Stimulated activated CD4-positive, alpha-beta T cell treated with anti-CD3 and anti-CD28 coated beads, Interleukin-2, amount 100 ng/mL, for 48 hours (primary cell): ENCODE data around the gene DPP8.
A peak's percentile ranks its signal among the peaks of the same experiment; 100 is the strongest.
"Not testable (repeated sequence)": the region's sequence is repeated elsewhere in the genome, so short reads cannot be mapped to it uniquely, and the experiment has no call there.

Experiments used
- DNase-seq, 2 donors: peaks; one replicate each; pipeline ENCODE4 v3.0.0-alpha.2; 2020

Gene DPP8

GRCh38 chr15:65516997-65517865 lies at the start of gene DPP8:
TSS of gene DPP8 (minus strand) at chr15:65517689. CDS start at chr15:65512553, 5,136 bp downstream.
- DNase-seq: peak; percentile 93 to 94

DNA sequence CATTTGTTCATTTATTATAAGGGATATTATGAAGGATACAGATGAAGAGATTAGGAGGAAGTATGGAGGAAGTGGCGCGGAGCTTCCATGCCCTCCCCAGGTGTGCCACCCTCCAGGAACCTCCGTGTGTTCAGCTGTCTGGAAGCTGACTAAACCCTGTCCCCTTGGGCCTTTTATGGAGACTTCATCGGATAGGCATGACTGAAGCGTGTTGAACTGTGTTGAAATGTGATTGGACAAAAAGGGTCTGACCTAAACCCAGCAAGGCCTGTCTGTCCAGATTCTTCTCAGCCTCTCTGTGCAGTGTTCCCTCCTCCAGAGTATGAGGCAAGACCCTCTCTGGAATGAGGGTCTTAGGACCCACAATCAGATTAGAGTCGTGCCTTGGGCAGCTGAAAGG lies 44.4 kb upstream of the DPP8 start:
- no peak for DNase-seq

DNA sequence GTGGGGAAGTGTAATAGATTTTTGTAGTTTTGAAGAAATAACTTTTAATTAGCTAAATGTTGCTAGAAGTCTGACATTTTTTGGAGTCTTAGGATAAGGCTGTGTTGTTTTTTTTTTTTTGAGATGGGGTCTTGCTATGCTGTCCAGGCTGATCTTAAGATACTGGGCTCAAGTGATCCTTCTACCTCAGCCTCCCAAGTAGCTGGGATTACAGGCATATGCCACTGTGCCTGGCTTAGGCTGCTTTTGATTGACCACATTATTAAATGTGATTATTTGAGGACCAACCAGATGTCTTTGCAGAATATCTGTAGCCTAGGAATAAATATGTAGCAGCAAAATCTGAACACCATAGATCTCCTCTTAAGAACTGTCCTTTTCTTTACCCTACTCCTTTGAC lies 42.5 kb upstream of the DPP8 start:
- DNase-seq: no peak

DNA sequence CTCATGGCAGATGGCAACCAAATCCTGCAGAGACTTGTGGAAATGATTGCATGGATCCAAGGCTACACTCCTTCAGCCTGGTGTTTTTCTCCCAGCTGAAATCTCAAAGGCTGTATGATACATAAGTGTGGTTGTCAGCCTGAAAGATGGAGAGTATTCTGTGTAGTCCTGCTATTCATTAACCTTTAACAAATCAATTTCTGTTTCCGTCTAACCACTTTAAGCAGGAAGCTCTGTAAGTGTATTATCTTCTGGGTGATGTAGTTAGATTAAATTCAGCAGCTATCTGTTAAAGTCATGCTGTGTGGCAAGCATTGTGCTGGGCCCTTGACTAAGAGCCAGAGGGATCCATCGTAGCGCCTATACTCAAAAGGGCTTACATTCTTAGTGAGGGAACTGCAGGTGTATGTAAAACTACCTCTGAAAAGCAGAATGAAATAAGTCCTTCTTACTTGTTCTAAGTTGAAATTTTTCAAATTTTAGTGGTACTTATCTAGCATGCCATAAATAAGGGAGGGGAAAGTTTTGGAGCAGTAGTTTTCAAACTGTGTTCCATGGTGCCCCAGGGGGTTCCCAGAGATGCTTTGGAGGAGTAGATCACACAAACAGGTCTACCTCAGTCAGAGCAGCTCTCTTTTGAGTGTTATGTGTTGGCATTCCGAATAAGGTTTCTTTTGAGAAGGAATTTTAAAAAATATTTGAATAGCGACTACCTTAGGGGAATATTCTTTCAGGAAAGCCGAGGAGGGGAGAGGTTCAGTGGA lies 41.7 kb upstream of the DPP8 start:
- DNase-seq: no peak

- no peak for DNase-seq
Measured at GRCh38 chr15:65558336-65558735, 40.8 kb upstream of the DPP8 start.

- DNase-seq: no peak
Measured at GRCh38 chr15:65556622-65557021, 39.1 kb upstream of the DPP8 start.

- no peak for DNase-seq
Measured at GRCh38 chr15:65553691-65554090, 36.2 kb upstream of the DPP8 start.

DNA sequence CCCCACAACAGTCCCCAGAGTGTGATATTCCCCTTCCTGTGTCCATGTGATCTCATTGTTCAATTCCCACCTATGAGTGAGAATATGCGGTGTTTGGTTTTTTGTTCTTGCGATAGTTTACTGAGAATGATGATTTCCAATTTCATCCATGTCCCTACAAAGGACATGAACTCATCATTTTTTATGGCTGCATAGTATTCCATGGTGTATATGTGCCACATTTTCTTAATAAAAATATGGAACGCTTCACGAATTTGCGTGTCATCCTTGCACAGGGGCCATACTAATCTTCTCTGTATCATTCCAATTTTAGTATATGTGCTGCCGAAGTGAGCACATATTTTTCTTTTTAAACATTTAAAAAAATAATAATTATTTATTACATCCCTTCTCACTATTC lies 35.4 kb upstream of the DPP8 start:
- DNase-seq: not testable (repeated sequence)

GRCh38 chr15:65551183-65551582 lies 33.7 kb upstream of the DPP8 start:
- no peak for DNase-seq

DNA sequence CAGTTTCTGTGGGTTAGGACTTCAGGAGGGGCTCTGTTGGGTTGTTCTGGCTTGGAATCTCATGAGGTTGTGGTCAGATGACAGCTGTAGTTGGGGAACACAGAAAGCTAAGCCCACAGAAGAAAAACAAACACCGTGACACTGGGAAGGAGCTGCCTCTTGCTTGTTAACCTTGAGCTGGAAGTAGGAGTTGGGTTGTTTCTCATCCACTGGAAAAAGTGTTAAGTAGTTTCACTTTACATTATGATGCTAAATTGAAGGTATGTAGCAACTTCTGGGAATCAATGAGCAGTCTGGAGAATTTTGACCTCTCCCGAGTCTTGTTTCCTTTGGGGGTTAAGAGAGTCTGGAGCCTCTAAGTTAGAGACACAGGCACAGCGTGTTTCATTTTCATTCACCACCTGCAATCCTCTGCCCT lies 33.2 kb upstream of the DPP8 start:
- DNase-seq: no peak

GRCh38 chr15:65549288-65549687 lies 31.8 kb upstream of the DPP8 start:
- not testable (repeated sequence) for DNase-seq

DNA sequence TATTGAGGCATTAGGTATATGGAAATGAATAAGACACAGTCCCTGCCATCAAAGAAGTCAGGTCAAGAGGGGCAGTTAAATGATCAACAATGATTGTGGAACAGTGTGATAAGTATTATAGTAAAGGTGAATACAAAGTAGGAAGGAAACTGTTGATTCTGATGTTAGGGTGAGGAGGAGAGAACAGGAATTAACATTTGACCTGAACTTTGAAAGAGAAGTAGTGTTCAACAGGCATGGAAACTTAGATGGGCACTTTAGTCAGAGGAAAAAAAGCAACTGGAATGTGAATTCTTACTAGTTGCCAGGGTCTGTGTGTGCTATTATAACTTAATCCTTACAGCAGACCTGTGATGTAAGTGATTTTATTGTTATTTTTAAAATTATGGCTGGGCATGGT lies 30.4 kb upstream of the DPP8 start:
- no peak for DNase-seq

DNA sequence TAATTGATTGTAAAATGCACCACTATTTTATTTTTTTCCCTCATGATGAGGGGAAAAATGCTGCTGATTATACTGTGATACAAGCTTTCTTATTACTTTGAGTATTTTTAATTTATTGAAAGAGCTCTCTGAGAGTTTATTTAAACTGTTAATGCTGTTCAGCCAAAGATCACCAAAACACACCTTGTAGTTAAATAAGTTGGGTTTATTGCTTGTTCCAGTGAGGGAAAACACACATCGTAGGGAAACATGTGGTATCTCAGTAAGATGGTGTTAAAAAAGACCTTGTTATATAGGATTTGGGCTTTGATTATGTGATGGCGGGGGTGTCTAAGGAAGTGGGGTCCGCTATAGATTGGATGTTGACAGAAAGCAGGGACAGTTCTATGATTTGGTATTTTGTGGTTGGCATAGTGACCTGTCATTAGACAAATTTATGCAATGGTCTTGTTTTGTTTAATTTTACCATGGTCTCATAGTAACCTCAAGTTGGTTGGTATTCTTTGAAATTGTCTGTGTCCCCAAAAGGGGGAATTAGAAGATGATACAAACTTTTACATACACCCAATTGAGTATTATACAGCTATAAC lies 23.8 kb upstream of the DPP8 start:
- no peak for DNase-seq

GRCh38 chr15:65540314-65540713 lies 22.8 kb upstream of the DPP8 start:
- DNase-seq: no peak

GRCh38 chr15:65535192-65535591 lies 17.7 kb upstream of the DPP8 start:
- DNase-seq: no peak

- no peak for DNase-seq
Measured at GRCh38 chr15:65533057-65533756, 15.7 kb upstream of the DPP8 start.

DNA sequence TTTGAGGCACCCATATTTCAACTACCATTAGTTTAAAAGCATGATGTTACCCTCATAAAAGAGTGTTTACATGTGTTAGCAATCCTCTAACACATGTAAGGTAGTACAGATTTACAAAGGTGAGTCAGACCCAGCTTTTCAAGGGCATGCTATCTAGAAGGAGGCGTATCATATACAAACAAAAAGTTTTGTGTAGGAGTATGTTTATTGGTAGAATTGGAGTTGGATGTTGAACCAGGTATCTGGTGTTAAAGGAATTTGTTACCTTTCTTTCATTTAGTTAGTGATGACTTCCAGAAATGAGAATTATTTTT lies 15.2 kb upstream of the DPP8 start:
- no peak for DNase-seq

GRCh38 chr15:65530318-65531111 lies 13.0 kb upstream of the DPP8 start, which contains the start of gene HACD3:
TSS of gene HACD3 (plus strand) at chr15:65530463. CDS start at chr15:65530632, 169 bp downstream.
- peak; percentile 91 to 92 for DNase-seq

DNA sequence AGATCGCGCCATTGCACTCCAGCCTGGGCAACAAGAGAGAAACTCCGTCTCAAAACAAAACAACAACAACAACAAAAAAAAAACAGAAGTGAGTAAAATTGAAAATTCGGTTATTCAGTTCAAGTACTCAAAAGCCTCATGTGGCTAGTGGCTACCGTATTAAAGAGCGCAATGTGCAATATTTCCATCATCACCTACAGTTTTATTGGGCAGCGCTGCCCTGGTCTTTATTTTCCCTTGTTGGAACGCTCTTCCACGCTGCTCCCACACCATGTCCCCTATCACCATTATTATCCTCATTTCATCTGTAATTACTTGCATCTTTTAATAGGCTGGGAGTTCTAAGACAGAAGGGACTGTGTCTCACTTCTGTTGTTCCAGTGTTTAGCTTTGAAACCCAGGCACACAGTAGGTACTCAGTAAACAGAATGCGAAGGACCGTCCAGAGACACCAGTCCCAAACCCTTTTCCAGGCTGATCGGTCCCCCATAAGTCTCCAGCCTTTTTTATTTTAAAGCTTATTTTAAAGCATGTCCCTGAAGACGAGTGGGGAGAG lies 12.4 kb upstream of the DPP8 start:
- DNase-seq: no peak

GRCh38 chr15:65528461-65529060 lies 11.1 kb upstream of the DPP8 start:
- DNase-seq: no peak

- DNase-seq: no peak
Measured at GRCh38 chr15:65525622-65526021, 8.1 kb upstream of the DPP8 start.

DNA sequence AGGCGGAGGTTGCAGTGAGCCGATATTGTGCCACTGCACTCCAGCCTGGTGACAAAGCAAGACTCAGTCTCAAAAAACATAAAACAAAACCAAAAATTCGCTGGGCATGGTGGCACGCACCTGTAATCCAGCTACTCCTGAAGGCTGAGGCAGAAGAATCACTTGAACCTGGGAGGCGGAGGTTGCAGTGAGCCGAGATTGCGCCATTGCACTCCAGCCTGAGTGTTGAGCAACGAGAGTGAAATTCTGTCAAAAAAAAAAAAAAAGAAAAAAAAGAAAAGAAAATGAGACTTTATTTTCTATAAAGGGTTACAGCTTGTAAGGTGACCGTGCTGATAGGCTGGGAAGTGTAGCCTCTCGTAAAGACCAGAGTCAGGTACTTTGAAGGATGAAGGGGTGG lies 6.7 kb upstream of the DPP8 start:
- no peak for DNase-seq
